K562 (cell line): ENCODE results near the gene GOPC. TPM values are rescaled to one million over a fixed set of nuclear protein-coding genes. Genes with fewer than 3 reads are reported as not detected.

Experiments
- ARID2 ChIP-seq: fragments of 450-650 bp; IDR thresholded peaks from 2 replicates; pipeline ENCODE4 v1.6.1; 2017; ENCODE audit warnings: antibody characterized with exemption, mild to moderate bottlenecking
- ATF7 ChIP-seq: fragments of 450-650 bp; IDR thresholded peaks from 2 replicates; pipeline ENCODE4 v1.7.1; 2014; ENCODE audit warnings: mild to moderate bottlenecking, moderate library complexity
- CSDE1 ChIP-seq, 2 experiments: fragments of 450-650 bp; IDR thresholded peaks; 2 replicates each; pipeline ENCODE4 v1.6.1; 2016; ENCODE audit warnings: mild to moderate bottlenecking in 1 of 2
- CTBP1 ChIP-seq: fragments of 450-650 bp; IDR thresholded peaks from 2 replicates; pipeline ENCODE4 v1.6.1; 2016; ENCODE audit warnings: borderline replicate concordance
- DMBX1 ChIP-seq: fragments of 250-450 bp; sonication (Bioruptor Pico); IDR thresholded peaks from 2 replicates; pipeline ENCODE4 v1.8.0; 2022; ENCODE audit warnings: inconsistent platforms, mild to moderate bottlenecking, moderate library complexity, borderline replicate concordance
- E2F3 ChIP-seq: fragments of 250-450 bp; sonication (Bioruptor Pico); IDR thresholded peaks from 2 replicates; pipeline ENCODE4 v1.4.0; 2020; ENCODE audit warnings: mild to moderate bottlenecking
- EGR1 ChIP-seq: fragments of 450-650 bp; conservative IDR thresholded peaks from 2 replicates; pipeline ENCODE4 v1.6.1; 2017; ENCODE audit warnings: mild to moderate bottlenecking
- ELF1 ChIP-seq: fragments of 200-800 bp; sonication (Bioruptor generic); IDR thresholded peaks from 2 replicates; pipeline ENCODE4 v1.6.1; 2016; ENCODE audit warnings: missing genetic modification characterization, missing compliant biosample characterization
- EP400 ChIP-seq: fragments of 450-650 bp; IDR thresholded peaks from 2 replicates; pipeline ENCODE4 v1.6.1; 2017; ENCODE audit warnings: antibody characterized with exemption, mild to moderate bottlenecking, moderate library complexity
- KDM1A ChIP-seq, 2 experiments: fragments of 450-650 bp; IDR thresholded peaks; 2 replicates each; pipeline ENCODE4 v1.6.1; 2016; ENCODE audit warnings: mild to moderate bottlenecking in 2 of 2
- KDM4B ChIP-seq, 2 experiments: fragments of 450-650 bp in 1 of 2; sonication (generic) in 1 of 2; IDR thresholded peaks; 2 replicates each; pipeline ENCODE4 v1.6.1; 2016 to 2017; ENCODE audit warnings: borderline replicate concordance in 2 of 2, antibody characterized with exemption in 1 of 2, low read depth in 1 of 2, mild to moderate bottlenecking in 1 of 2
- L3MBTL2 ChIP-seq: fragments of 450-650 bp; IDR thresholded peaks from 2 replicates; pipeline ENCODE4 v1.6.1; 2016; ENCODE audit warnings: mild to moderate bottlenecking, moderate library complexity
- NR1H2 ChIP-seq: sonication (generic); formaldehyde crosslinking; IDR thresholded peaks from 2 replicates; pipeline ENCODE4 v1.4.0; 2020; ENCODE audit warnings: mild to moderate bottlenecking, missing genetic modification reagents
- RBFOX2 ChIP-seq: fragments of 200-400 bp; formaldehyde crosslinking; IDR thresholded peaks from 2 replicates; pipeline ENCODE4 v1.6.1; 2017; ENCODE audit warnings: low read depth, mild to moderate bottlenecking, low read length, moderate library complexity
- RBM39 ChIP-seq: fragments of 200-400 bp; formaldehyde crosslinking; optimal IDR thresholded peaks from 2 replicates; pipeline ENCODE3; 2018; ENCODE audit warnings: low read depth, low read length
- RHOXF2B ChIP-seq: fragments of 250-450 bp; sonication (Bioruptor Pico); conservative IDR thresholded peaks from 2 replicates; pipeline ENCODE4 v1.5.1; 2021
- SOX6 ChIP-seq: fragments of 450-650 bp; IDR thresholded peaks from 2 replicates; pipeline ENCODE4 v1.6.1; 2014; ENCODE audit warnings: mild to moderate bottlenecking
- TCFL5 ChIP-seq: fragments of 250-450 bp; sonication (Bioruptor Pico); conservative IDR thresholded peaks from 2 replicates; pipeline ENCODE4 v1.6.1; 2021; ENCODE audit warnings: mild to moderate bottlenecking, moderate library complexity, matching md5 sums
- ZFP36 ChIP-seq: fragments of 150-350 bp; IDR thresholded peaks from 2 replicates; pipeline ENCODE4 v1.6.1; 2018; ENCODE audit warnings: low read length, low read depth; ENCODE audit not compliant: partially characterized antibody
- ZZZ3 ChIP-seq: fragments of 450-650 bp; IDR thresholded peaks from 2 replicates; pipeline ENCODE4 v1.6.1; 2016; ENCODE audit warnings: antibody characterized with exemption, mild to moderate bottlenecking, moderate library complexity
- polyA plus RNA-seq, 8 experiments: library from polyadenylated mRNA; depleted of rRNA in 4 of 8; stranded (reverse) in 5 of 8; unstranded in 3 of 8; fragments of >200 nt; fragmentation: Nextera tagmentation in 2 of 8; fragmentation: Illumina TruSeq in 1 of 8; extraction: Ambion mirVana in 2 of 8; extraction: Trizol in 1 of 8; gene quantifications; 2 replicates each; pipeline versions ENCODE4 v1.2.1 to v1.2.3, GENCODE V29; 2011 to 2014; ENCODE audit warnings: inconsistent platforms in 1 of 8, missing spikeins in 1 of 8
- total RNA-seq, 7 experiments: library from RNA; depleted of rRNA in 6 of 7; stranded (reverse); fragments of >200 nt in 6 of 7; fragmentation: Illumina TruSeq in 2 of 7; extraction: Trizol in 2 of 7; gene quantifications; 2 replicates each; pipeline versions ENCODE4 v1.2.1 to v1.2.3, GENCODE V29; 2011 to 2021; ENCODE audit warnings: low replicate concordance in 1 of 7
- TF ChIP-seq, protein P1 (sequence below): sonication (generic); formaldehyde crosslinking; IDR thresholded peaks from 2 replicates; pipeline ENCODE4 v1.8.0; 2023; ENCODE audit warnings: mild to moderate bottlenecking, missing genetic modification reagents
- TF ChIP-seq, protein P2 (sequence below): fragments of 200-800 bp; sonication (Bioruptor generic); IDR thresholded peaks from 2 replicates; pipeline ENCODE4 v1.6.1; 2016; ENCODE audit warnings: missing genetic modification characterization, missing compliant biosample characterization
- TF ChIP-seq, protein P3 (sequence below), 2 experiments: fragments of 450-650 bp in 1 of 2; sonication (generic) in 1 of 2; formaldehyde crosslinking in 1 of 2; IDR thresholded peaks in 1 of 2; conservative IDR thresholded peaks in 1 of 2; 2 replicates each; pipeline versions ENCODE4 v1.6.1 to v1.8.1; 2016 to 2023; ENCODE audit warnings: mild to moderate bottlenecking in 2 of 2, moderate library complexity in 2 of 2, inconsistent platforms in 1 of 2, missing genetic modification reagents in 1 of 2

GOPC gene
- total and polyA plus RNA-seq, 9 of the 15 experiments (the other 6 are each of a cell fraction or from before 2014, with no cell fraction given): 10.0 to 32.2 (median 25.6) TPM

DNA sequence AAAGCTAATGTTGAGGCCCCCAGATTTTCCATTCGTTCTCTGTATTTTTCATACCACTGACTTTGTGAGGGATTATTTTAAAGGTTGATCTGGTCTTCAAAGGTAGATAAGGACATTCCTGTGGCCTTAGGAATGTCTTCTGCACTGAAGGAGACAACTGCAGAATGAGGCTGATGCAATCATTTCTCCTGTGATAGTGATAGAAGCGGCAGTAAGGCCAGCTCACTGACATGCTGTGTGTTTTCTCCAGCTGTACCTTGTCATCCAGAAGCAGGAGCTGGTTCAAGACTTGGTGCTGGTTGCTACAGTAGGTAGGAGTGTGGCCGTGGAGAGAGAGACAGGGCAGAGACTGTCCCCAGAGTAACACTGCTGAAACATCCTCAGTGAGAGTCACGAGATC is 66.0 kb downstream of the GOPC start (continued):
- TF ChIP-seq, protein P1, sequence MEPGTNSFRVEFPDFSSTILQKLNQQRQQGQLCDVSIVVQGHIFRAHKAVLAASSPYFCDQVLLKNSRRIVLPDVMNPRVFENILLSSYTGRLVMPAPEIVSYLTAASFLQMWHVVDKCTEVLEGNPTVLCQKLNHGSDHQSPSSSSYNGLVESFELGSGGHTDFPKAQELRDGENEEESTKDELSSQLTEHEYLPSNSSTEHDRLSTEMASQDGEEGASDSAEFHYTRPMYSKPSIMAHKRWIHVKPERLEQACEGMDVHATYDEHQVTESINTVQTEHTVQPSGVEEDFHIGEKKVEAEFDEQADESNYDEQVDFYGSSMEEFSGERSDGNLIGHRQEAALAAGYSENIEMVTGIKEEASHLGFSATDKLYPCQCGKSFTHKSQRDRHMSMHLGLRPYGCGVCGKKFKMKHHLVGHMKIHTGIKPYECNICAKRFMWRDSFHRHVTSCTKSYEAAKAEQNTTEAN (CRISPR knock-in tag): no peak
- TF ChIP-seq CTBP1 (peak; percentile 88), ZFP36 (no peak), NR1H2 (CRISPR knock-in tag) (no peak), RHOXF2B (no peak), KDM4B (IDR thresholded peaks at IDR 0.05; ENCODE audit: borderline replicate concordance in 2 of 2, low read depth in 1 of 2) (no peak), ELF1 (no peak), L3MBTL2 (0 out of 2 replicates have a peak, but pooled peaks have one; percentile 42), TCFL5 (no peak), SOX6 (peak; percentile 59; the same call in 1 of the 2 replicates), ATF7 (peak; percentile 77; the same call in 1 of the 2 replicates), RBM39 (no peak), DMBX1 (CRISPR knock-in tag) (peak; percentile 80), ZZZ3 (no peak), RBFOX2 (0 out of 2 replicates have a peak, but pooled peaks have one; percentile 11), CSDE1 (IDR thresholded peaks at IDR 0.05) (no peak), EP400 (peak; percentile 55; the same call in 1 of the 2 replicates), ARID2 (no peak), EGR1 (no peak), E2F3 (CRISPR knock-in tag) (no peak), KDM1A (IDR thresholded peaks at IDR 0.05) (no peak)
- TF ChIP-seq, protein P2, sequence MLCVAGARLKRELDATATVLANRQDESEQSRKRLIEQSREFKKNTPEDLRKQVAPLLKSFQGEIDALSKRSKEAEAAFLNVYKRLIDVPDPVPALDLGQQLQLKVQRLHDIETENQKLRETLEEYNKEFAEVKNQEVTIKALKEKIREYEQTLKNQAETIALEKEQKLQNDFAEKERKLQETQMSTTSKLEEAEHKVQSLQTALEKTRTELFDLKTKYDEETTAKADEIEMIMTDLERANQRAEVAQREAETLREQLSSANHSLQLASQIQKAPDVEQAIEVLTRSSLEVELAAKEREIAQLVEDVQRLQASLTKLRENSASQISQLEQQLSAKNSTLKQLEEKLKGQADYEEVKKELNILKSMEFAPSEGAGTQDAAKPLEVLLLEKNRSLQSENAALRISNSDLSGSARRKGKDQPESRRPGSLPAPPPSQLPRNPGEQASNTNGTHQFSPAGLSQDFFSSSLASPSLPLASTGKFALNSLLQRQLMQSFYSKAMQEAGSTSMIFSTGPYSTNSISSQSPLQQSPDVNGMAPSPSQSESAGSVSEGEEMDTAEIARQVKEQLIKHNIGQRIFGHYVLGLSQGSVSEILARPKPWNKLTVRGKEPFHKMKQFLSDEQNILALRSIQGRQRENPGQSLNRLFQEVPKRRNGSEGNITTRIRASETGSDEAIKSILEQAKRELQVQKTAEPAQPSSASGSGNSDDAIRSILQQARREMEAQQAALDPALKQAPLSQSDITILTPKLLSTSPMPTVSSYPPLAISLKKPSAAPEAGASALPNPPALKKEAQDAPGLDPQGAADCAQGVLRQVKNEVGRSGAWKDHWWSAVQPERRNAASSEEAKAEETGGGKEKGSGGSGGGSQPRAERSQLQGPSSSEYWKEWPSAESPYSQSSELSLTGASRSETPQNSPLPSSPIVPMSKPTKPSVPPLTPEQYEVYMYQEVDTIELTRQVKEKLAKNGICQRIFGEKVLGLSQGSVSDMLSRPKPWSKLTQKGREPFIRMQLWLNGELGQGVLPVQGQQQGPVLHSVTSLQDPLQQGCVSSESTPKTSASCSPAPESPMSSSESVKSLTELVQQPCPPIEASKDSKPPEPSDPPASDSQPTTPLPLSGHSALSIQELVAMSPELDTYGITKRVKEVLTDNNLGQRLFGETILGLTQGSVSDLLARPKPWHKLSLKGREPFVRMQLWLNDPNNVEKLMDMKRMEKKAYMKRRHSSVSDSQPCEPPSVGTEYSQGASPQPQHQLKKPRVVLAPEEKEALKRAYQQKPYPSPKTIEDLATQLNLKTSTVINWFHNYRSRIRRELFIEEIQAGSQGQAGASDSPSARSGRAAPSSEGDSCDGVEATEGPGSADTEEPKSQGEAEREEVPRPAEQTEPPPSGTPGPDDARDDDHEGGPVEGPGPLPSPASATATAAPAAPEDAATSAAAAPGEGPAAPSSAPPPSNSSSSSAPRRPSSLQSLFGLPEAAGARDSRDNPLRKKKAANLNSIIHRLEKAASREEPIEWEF (CRISPR knock-in tag): no peak
- TF ChIP-seq, protein P3, sequence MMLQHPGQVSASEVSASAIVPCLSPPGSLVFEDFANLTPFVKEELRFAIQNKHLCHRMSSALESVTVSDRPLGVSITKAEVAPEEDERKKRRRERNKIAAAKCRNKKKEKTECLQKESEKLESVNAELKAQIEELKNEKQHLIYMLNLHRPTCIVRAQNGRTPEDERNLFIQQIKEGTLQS (IDR thresholded peaks at IDR 0.05): peak; percentile 90
- TF ChIP-seq, protein P3 (CRISPR knock-in tag; conservative IDR thresholded peaks at IDR 0.05): no peak
